ACHN (cell line): Measurements from ENCODE around the gene SLC26A5.

Source experiments
- DNase-seq: peaks from one replicate; pipeline ENCODE4 v3.0.0-alpha.2; 2015
- in situ Hi-C: cut with HindIII; loops from 2 replicates; pipeline ENCODE4 v1.10.0; 2017; ENCODE audit warnings: low sequenced_read_pairs, low pct_ligation_motif_present, low pct_unique_long_range_greater_than_20kb

The SLC26A5 gene

DNA sequence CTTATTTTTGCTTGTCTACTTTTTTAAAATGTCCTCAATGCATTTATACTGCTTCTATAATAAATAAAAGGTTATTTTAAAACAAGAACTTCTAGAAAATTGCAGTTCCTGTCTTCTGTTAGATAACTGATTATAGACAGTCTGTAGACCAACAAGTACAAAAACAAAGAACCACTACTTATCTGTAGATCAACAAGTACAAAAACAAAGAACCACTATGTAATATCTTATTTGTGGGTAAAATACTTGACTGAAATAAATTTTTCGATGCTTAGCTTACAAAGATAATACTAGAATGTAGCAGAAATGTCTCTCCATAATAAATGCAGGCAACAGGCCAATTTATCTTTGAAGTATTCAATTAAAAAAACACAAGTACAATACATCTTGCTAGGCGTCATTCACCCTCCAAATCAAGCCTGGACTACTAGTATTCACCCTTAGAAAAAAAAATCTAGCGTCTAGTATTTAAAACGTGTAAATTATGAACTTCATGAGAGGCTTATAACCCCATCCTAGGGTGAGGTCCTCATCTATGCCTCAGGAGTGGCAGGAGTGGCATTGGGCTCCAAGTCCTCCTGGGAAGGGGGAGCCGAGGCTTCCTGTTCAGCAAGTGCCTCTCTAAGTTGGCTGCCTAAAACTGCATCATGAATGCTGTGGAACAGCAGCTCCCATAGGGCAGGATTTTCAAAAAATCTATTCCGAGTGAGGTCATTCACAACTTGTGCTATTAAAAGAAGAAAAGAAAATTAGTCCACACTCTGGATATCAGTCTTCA lies 72.0 kb downstream of the SLC26A5 start:
- DNase-seq, result no peak
- in situ Hi-C loops, result no loop called here

DNA sequence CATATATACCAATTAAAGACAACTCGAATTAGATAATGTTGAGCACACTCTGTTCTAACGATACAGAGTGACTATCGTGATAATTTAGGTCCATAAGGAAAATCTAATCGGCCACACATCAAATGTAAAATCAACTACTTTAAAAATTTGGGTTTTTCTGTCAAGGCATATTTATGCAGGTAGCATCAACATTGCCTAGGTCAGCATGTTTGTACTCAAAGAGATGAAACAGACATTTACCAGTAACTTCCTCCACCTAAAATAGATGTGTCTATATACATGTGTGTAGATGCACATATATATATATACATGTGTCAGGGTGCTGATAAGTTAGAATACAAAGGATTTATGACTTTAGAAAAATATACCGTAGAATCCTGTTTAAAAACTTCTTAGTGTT lies 76.6 kb downstream of the SLC26A5 start:
- in situ Hi-C loops, result no loop called here
- no peak for DNase-seq

DNA sequence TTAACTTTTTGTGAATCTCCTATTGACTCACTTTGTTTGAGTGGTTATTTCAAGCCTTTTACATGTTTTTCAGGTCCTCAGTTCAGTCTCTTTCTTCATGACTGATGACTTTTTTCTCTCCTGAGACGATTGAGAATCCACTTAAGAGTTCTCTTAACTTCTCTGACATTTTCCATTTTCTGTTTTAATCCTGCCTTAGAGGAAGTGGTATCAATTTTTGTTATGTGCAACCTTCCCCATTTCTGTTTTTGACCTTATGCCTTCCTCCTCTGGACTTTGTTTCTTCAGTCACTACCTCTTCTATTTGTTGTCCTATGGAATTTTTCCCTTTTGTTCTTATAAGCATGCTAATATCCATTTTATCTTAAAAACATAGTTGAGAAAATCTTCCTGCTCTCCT lies 96.2 kb downstream of the SLC26A5 start:
- DNase-seq, result no peak
- in situ Hi-C loops, result no loop called here

- DNase-seq, result no peak
- in situ Hi-C loops, result no loop called here
Observed at GRCh38 chr7:103348959-103349358, 97.0 kb downstream of the SLC26A5 start.

- in situ Hi-C loops, result no loop called here
- no peak for DNase-seq
Observed at GRCh38 chr7:103348452-103348851, 97.6 kb downstream of the SLC26A5 start.

- DNase-seq, result peak; percentile 96
- in situ Hi-C loops, result no loop called here
Observed at GRCh38 chr7:103347507-103348267, 98.3 kb downstream of the SLC26A5 start, which contains the start of gene PSMC2. PSMC2 (plus strand) TSS chr7:103347643; CDS start chr7:103347712, 69 bp downstream.

DNA sequence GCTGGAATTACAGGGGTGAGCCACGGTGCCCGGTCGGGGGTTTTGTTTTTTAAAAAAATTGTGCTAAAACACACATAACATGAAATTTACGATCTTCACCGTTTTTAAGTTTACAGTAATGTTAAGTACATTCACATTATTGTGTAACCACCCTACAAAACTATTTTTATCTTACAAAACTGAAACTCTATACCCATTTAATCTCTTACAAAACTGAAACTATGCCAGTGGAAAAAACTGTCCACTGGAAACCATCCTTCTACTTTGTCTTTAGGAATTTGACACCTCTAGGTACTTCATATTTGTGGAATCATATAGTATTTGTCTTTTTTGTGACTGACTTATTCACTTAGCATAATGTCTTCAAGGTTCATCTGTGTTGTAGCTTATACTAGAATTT lies 99.6 kb downstream of the SLC26A5 start:
- DNase-seq, result no peak
- in situ Hi-C loops, result no loop called here

DNA sequence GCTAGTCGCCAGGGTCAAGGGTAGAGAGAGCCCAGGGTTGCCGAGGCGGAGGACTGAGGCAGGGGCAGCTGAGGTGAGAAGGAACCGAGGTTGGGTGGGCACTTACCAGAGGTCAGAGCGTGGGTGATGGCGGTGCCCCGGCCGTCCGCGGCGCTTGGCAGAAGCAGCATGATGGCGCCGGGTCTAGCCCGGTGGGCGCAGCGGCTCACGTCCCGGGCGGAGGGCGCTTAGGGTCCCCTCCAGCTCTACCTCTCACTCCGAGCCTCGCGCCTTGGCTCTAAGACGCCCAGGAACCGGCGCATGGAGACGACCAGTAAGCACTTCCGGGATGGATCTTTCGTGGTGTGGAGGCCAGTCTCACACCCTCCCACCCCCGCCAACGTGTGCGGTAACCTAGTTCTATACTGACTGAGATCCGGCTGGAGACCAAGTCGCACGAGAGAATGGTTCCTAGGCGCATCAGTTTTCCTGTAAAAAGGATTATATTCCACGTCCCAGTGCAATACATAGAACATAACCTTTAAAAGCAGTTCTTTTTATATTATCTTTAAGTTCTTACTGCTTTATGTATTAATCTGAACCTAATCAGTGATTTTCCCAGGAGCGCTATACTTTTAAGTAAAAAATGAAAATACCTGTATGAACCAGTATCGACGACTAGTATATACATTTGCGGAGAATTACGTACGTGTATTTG lies 101.4 kb downstream of the SLC26A5 start, which contains the start of gene DNAJC2:
Gene DNAJC2 (minus strand): TSS at position 315 of the 697 bp plus-strand sequence. CDS start 145 bp downstream, at position 170.
- DNase-seq, result peak; percentile 98
- in situ Hi-C loops, result no loop called here

GRCh38 chr7:103343758-103344452 lies 102.1 kb downstream of the SLC26A5 start:
- in situ Hi-C loops, result no loop called here
- DNase-seq, result peak; percentile 53

GRCh38 chr7:103343332-103343731 lies 102.7 kb downstream of the SLC26A5 start:
- in situ Hi-C loops, result no loop called here
- DNase-seq, result no peak

GRCh38 chr7:103341466-103341865 lies 104.5 kb downstream of the SLC26A5 start:
- DNase-seq, result no peak
- in situ Hi-C loops, result no loop called here

GRCh38 chr7:103338864-103339263 lies 107.1 kb downstream of the SLC26A5 start:
- in situ Hi-C loops, result no loop called here
- no peak for DNase-seq

- in situ Hi-C loops, result no loop called here
- no peak for DNase-seq
Observed at GRCh38 chr7:103336761-103337160, 109.2 kb downstream of the SLC26A5 start.

- in situ Hi-C loops, result no loop called here
- DNase-seq, result no peak
Observed at GRCh38 chr7:103325744-103326143, 120.3 kb downstream of the SLC26A5 start.
